Duodenal mucosa (tissue), 2 donors: Measurements from ENCODE around the gene GRIP1.
"Not testable (repeated sequence)": the region's sequence is repeated elsewhere in the genome, so short reads cannot be mapped to it uniquely, and the experiment has no call there.

ENCODE experiments used
- H3K27ac ChIP-seq: one replicate; pipeline ENCODE4 v1.7.0; 2013; ENCODE audit warnings: low read depth, low read length
- H3K27me3 ChIP-seq, 2 donors: one replicate each; pipeline ENCODE4 v1.7.0; 2013; ENCODE audit warnings: low read length in 2 of 2, control low read depth in 1 of 2; ENCODE audit not compliant: insufficient read depth in 2 of 2, control insufficient read depth in 1 of 2
- H3K36me3 ChIP-seq, 2 donors: one replicate each; pipeline ENCODE4 v1.7.0; 2013; ENCODE audit warnings: low read length in 2 of 2, control low read depth in 1 of 2; ENCODE audit not compliant: insufficient read depth in 2 of 2, control insufficient read depth in 1 of 2
- H3K4me1 ChIP-seq, 2 donors: one replicate each; pipeline ENCODE4 v1.7.0; 2013; ENCODE audit warnings: low read length in 2 of 2, control low read depth in 1 of 2; ENCODE audit not compliant: insufficient read depth in 2 of 2, control insufficient read depth in 1 of 2
- H3K4me3 ChIP-seq, 2 donors: one replicate each; pipeline ENCODE4 v1.7.0; 2013; ENCODE audit warnings: low read length in 2 of 2, low read depth in 1 of 2
- H3K9ac ChIP-seq, 2 donors: one replicate each; pipeline ENCODE4 v1.7.0; 2013; ENCODE audit warnings: low read length in 2 of 2, low read depth in 1 of 2
- H3K9me3 ChIP-seq, 2 donors: one replicate each; pipeline ENCODE4 v1.7.0; 2013; ENCODE audit warnings: low read length in 2 of 2, control low read depth in 1 of 2; ENCODE audit not compliant: control insufficient read depth in 1 of 2

The GRIP1 gene

DNA sequence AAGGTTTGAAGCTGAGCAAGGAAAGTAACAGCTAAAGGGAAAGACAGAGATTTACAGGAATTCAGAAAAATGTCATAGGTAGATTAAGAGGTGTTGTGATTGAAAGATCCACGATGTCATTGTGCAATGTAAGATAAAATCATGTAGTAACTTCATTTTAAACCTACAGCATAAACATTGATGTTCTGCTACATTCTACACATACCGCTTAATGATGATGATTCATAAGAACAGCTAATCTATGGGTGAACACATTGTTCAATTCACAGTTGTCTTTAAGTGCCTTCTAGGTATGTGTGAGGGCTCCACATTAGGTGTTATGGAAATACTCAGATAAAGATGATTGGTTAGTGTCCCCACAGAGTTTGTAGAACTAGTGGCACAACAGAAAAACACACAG, 170.9 kb downstream of the GRIP1 start:
- H3K27me3 ChIP-seq: no peaks in the 10 kb centered on the region
- no peak overlapping the region for H3K4me3 ChIP-seq
- no peak overlapping the region for H3K9ac ChIP-seq
- no peaks in the 10 kb centered on the region for H3K4me1 ChIP-seq
- H3K9me3 ChIP-seq: no peaks in the 10 kb centered on the region
- no peak overlapping the region for H3K27ac ChIP-seq
- H3K36me3 ChIP-seq: no peaks in the 10 kb centered on the region

DNA sequence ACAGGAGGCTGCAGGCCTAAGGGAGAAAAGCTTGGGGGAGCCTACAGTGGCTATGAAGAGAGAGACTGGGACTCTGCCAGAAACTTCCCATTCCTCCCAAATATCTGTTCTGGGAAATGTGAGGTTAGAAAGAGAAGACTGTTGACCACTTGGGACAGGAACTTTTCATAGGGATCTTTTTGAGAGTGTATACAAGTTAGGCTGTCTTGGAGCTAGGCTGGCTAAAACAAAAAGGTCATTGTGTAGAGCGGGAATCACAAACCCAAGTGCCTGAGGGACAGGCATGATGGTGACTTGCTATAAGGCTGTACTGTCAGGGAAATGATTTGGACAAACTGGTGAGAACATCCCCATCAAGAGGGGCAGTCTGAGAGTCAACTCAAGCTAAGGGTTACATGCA, 175.1 kb downstream of the GRIP1 start:
- H3K9me3 ChIP-seq: no peaks in the 10 kb centered on the region
- no peaks in the 10 kb centered on the region for H3K4me1 ChIP-seq
- no peak overlapping the region for H3K27ac ChIP-seq
- no peaks in the 10 kb centered on the region for H3K27me3 ChIP-seq
- no peaks in the 10 kb centered on the region for H3K36me3 ChIP-seq
- no peak overlapping the region for H3K9ac ChIP-seq
- no peak overlapping the region for H3K4me3 ChIP-seq

DNA sequence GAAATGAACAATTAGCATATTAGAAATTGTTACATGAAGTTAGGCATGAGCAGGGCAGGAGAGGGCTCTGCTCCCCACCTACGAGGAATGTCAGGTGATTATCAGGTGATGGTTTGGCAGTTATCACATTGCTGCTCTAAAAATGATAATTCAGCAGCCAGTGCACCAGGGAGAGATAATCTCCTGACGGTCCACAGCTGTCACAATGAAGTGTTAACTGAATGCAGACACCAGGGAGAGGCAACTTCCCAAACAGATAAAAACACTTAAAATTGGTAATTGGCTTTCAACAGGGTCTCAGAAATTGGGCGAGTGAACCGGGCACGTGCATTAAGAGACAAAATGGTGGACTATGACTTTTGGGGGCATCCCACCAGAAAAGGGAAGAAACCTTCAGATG, 176.0 kb downstream of the GRIP1 start:
- H3K9me3 ChIP-seq: no peaks in the 10 kb centered on the region
- no peak overlapping the region for H3K4me3 ChIP-seq
- H3K36me3 ChIP-seq: no peaks in the 10 kb centered on the region
- no peak overlapping the region for H3K27ac ChIP-seq
- no peak overlapping the region for H3K9ac ChIP-seq
- H3K27me3 ChIP-seq: no peaks in the 10 kb centered on the region
- no peaks in the 10 kb centered on the region for H3K4me1 ChIP-seq

DNA sequence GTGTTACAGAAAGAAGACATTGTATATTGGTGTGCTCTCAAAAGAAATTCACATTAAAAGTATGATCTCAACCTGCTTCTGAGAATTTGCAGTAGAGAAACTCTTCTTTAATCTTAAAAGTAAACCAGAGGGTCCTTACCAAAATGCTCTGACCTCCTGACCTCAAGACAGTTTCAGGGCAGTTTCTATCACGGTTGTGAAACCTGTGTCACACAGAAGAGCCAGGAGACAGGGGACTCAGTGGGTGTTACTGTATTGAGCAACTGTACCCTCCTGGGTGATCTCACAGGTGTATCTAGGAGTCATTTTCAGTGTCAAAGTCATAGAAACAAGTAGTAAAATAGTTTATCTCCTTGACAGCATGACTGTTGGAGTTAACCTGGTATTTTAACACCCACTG, 178.0 kb downstream of the GRIP1 start:
- no peaks in the 10 kb centered on the region for H3K36me3 ChIP-seq
- no peak overlapping the region for H3K4me3 ChIP-seq
- H3K9me3 ChIP-seq: no peaks in the 10 kb centered on the region
- H3K9ac ChIP-seq: no peak overlapping the region
- no peak overlapping the region for H3K27ac ChIP-seq
- H3K4me1 ChIP-seq: no peaks in the 10 kb centered on the region
- H3K27me3 ChIP-seq: no peaks in the 10 kb centered on the region

DNA sequence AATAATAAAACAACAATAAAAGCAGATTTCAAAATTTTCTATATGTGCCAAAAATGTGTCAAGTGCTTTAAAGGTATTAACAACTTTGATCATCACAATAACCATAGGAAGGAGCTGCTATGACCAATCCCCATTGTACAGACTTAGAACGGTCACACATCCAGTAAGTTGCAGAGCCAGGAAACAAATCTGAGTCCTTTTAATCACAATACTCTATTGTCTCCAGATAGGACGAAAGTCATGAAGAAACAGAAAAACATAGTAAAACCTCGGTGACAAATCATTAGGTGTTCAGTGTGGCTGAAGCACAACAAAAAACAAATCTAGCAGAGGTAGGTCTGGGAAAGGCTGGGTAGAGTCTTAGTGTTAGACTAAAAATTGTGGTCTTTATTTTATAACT, 178.8 kb downstream of the GRIP1 start:
- H3K27ac ChIP-seq: no peak overlapping the region
- H3K27me3 ChIP-seq: no peaks in the 10 kb centered on the region
- no peak overlapping the region for H3K4me3 ChIP-seq
- H3K36me3 ChIP-seq: no peaks in the 10 kb centered on the region
- no peak overlapping the region for H3K9ac ChIP-seq
- H3K4me1 ChIP-seq: no peaks in the 10 kb centered on the region
- H3K9me3 ChIP-seq: no peaks in the 10 kb centered on the region

DNA sequence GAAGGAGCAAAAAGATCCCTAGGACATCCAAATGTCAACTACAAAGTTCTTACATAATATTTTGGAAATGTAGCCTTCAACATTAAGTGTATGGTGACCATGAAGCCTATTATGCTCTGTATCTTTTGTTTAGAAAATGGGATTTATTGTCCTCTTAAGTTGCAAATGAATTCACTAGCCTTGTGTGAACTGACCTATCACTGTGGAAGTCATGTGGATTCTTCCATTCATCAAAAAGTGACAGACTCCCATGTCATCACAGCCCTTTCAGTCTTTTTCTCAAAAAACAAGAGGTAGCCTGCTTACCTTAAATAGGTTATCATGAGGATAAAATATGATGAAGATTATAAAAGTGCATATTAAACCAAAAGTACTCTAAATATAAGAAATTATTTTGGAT, 179.9 kb downstream of the GRIP1 start:
- H3K4me1 ChIP-seq: no peaks in the 10 kb centered on the region
- no peaks in the 10 kb centered on the region for H3K36me3 ChIP-seq
- H3K27ac ChIP-seq: no peak overlapping the region
- no peak overlapping the region for H3K4me3 ChIP-seq
- no peak overlapping the region for H3K9ac ChIP-seq
- no peaks in the 10 kb centered on the region for H3K27me3 ChIP-seq
- no peaks in the 10 kb centered on the region for H3K9me3 ChIP-seq

DNA sequence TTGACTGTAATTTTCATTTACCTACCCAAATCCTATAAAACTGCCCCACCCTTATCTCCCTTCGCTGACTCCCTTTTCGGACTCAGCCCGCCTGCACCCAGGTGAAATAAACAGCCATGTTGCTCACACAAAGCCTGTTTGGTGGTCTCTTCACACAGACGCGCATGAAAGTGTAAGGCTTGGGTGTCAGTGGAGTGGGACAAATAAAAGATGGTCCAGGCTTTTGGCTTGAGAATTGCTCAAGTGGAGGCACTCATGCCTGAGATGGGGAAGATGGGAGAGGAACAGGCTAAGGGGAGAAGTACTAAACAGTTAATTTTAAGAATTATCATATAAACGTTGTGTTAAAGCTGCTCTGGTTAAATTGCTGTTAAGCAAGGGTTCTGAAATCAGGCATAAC, 180.8 kb downstream of the GRIP1 start:
- H3K27me3 ChIP-seq, H3K9me3 ChIP-seq, H3K36me3 ChIP-seq, H3K9ac ChIP-seq, H3K4me1 ChIP-seq, H3K27ac ChIP-seq, H3K4me3 ChIP-seq: not testable (repeated sequence)

DNA sequence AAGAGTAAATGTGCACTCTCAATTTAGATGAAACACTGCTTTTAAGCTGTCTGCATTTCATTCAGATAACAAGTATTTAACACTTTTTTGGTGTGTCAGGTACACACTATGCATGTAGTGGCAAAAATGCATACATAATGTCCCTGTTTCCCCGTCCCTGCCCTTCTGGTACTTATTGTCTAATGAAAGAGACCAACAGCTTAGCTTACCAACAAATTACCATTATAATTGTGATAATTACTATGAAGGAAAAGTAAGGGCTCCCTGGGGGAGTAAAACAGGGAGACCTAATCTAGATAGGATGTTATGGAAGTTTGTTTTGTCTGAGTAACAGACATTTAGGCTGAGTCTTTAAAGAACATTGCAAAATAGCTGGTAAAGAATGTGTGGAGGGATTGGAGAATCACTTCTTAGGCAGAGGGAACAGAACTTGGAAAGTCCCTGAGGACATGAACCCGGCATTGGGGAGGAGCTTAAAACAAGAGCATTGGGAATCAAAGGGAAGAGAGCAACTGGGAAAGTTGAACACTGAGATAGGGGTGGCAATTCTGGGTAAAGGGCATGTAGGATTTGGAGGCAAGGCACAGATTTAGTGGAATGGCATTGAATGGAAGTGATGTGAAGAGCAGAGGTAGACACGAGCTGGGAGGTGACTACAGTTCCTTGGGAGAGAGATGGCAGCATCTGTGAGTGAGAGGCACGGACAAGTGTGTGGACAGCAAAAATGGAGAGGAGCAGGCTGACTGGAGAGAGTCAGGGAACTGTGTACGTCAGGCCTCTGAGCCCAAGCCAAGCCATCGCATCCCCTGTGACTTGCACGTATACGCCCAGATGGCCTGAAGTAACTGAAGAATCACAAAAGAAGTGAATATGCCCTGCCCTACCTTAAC, 181.6 kb downstream of the GRIP1 start:
- Histone ChIP-seq H3K9ac (no peak overlapping the region), H3K27me3 (no peaks in the 10 kb centered on the region), H3K9me3 (no peaks in the 10 kb centered on the region), H3K4me1 (no peaks in the 10 kb centered on the region), H3K27ac (no peak overlapping the region), H3K4me3 (no peak overlapping the region), H3K36me3 (no peaks in the 10 kb centered on the region)

DNA sequence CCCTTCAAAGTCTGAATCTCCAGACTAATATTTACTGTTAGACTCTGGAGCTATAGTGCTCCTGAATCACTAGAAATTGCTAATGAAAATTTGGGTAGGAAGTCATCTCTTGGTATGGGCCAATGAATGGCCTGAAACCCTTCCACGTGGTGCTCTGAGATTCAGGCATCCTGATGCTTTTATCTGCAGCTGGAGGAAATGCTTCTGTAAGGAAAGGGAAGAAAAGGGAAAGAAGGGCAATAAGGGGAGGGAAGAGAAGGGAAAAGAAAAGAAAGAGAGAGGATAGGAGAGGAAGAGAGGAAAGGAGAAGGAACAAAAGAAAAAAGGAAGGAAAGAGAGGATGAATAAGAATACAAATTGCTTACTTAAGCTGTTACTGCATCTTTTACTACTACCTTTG, 182.3 kb downstream of the GRIP1 start:
- Histone ChIP-seq H3K27ac (no peak overlapping the region), H3K4me3 (no peak overlapping the region), H3K36me3 (no peaks in the 10 kb centered on the region), H3K27me3 (no peaks in the 10 kb centered on the region), H3K9ac (no peak overlapping the region), H3K4me1 (no peaks in the 10 kb centered on the region), H3K9me3 (no peaks in the 10 kb centered on the region)

DNA sequence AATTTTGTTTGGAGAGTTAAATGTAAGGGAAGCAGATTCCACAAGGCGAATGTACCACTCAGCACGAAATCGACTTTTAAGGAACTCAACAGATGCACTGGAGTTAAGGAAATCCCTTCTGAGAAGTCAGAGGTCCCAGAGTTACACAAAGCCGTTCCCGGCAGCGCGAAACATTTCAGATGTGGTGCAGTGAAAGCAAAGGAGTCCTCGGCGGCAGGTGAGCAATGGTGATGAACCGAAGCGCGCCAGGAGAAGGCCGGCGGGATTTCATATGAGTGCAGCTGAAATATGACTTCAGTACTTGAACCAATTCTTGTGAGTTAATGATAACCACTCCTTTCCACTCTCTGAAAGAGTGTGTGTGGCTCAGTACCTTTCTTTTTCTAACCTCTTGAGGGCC, 183.2 kb downstream of the GRIP1 start:
- Histone ChIP-seq H3K9me3 (no peaks in the 10 kb centered on the region), H3K4me3 (no peak overlapping the region), H3K4me1 (no peaks in the 10 kb centered on the region), H3K9ac (no peak overlapping the region), H3K36me3 (no peaks in the 10 kb centered on the region), H3K27ac (no peak overlapping the region), H3K27me3 (no peaks in the 10 kb centered on the region)
